Naive thymus-derived CD4-positive, alpha-beta T cell (primary cell): ENCODE data around the gene SLC4A11. TPM values are rescaled to one million over a fixed set of nuclear protein-coding genes. Genes with fewer than 3 reads are reported as not detected.

Experiments used
- ATAC-seq: fragments of 150-1000 bp; cut with Tn5 transposase; 2 replicates; pipeline ENCODE4 v1.10.0; 2021; ENCODE audit warnings: mild to moderate bottlenecking, moderate library complexity
- CTCF ChIA-PET: fragments of 350-600 bp; sonication (Branson Sonifier 250); formaldehyde crosslinking; loops from one replicate; lab custom pipeline; 2021; ENCODE audit warnings: antibody characterized with exemption; lab: Charles Lee
- POLR2A ChIA-PET: fragments of 350-600 bp; sonication (Branson Sonifier 250); formaldehyde crosslinking; loops from one replicate; lab custom pipeline; 2021; ENCODE audit warnings: antibody characterized with exemption, inconsistent platforms; lab: Charles Lee
- DNase-seq, 9 donors: peaks; one replicate each; pipeline versions ENCODE4 v3.0.0 to v3.0.0-alpha.2; 2020 to 2022; ENCODE audit warnings: mixed read lengths in 1 of 9
- H3K27ac ChIP-seq: one replicate; pipeline ENCODE4 v1.7.0; 2013; ENCODE audit warnings: mild to moderate bottlenecking, low read depth, low read length, moderate library complexity
- H3K27me3 ChIP-seq, 2 donors: one replicate each; pipeline ENCODE4 v1.7.0; 2013; ENCODE audit warnings: low read length in 2 of 2, mild to moderate bottlenecking in 2 of 2, moderate library complexity in 2 of 2; ENCODE audit not compliant: control insufficient read depth in 2 of 2, insufficient read depth in 2 of 2
- H3K36me3 ChIP-seq, 3 experiments: 1 replicate in 2 of 3; 2 replicates in 1 of 3; pipeline ENCODE4 v1.7.0; 2013; ENCODE audit warnings: low read length in 3 of 3, mild to moderate bottlenecking in 3 of 3, moderate library complexity in 1 of 3; ENCODE audit not compliant: insufficient read depth in 3 of 3, control insufficient read depth in 2 of 3
- H3K4me1 ChIP-seq, 2 donors: one replicate each; pipeline ENCODE4 v1.7.0; 2013; ENCODE audit warnings: low read length in 2 of 2, mild to moderate bottlenecking in 2 of 2, moderate library complexity in 1 of 2; ENCODE audit not compliant: control insufficient read depth in 2 of 2, insufficient read depth in 2 of 2
- H3K4me3 ChIP-seq: 2 replicates; pipeline ENCODE4 v1.7.0; 2013; ENCODE audit warnings: mild to moderate bottlenecking, low read length
- H3K9me3 ChIP-seq, 3 experiments: 1 replicate in 2 of 3; 2 replicates in 1 of 3; pipeline ENCODE4 v1.7.0; 2013; ENCODE audit warnings: low read length in 3 of 3; ENCODE audit not compliant: control insufficient read depth in 2 of 3
- H3K27ac Mint-ChIP-seq, 9 donors: one replicate each; pipeline ENCODE4 v1.8.0; 2020 to 2022; ENCODE audit warnings: mixed read lengths in 9 of 9, mild to moderate bottlenecking in 8 of 9, moderate library complexity in 5 of 9, inconsistent platforms in 2 of 9
- H3K27me3 Mint-ChIP-seq, 5 donors: one replicate each; pipeline ENCODE4 v1.8.0; 2021 to 2022; ENCODE audit warnings: mixed read lengths in 5 of 5, mild to moderate bottlenecking in 1 of 5
- H3K36me3 Mint-ChIP-seq, 5 donors: one replicate each; pipeline ENCODE4 v1.8.0; 2020 to 2022; ENCODE audit warnings: mixed read lengths in 5 of 5, mild to moderate bottlenecking in 3 of 5, inconsistent platforms in 1 of 5
- H3K4me1 Mint-ChIP-seq, 7 donors: one replicate each; pipeline ENCODE4 v1.8.0; 2020 to 2022; ENCODE audit warnings: mixed read lengths in 7 of 7, mild to moderate bottlenecking in 3 of 7, inconsistent platforms in 1 of 7
- H3K4me3 Mint-ChIP-seq, 10 donors: one replicate each; pipeline ENCODE4 v1.8.0; 2020 to 2022; ENCODE audit warnings: mild to moderate bottlenecking in 10 of 10, mixed read lengths in 10 of 10, moderate library complexity in 6 of 10, inconsistent platforms in 2 of 10
- H3K9me3 Mint-ChIP-seq, 11 donors: one replicate each; pipeline ENCODE4 v1.8.0; 2020 to 2022; ENCODE audit warnings: mixed read lengths in 11 of 11, mild to moderate bottlenecking in 4 of 11, inconsistent platforms in 1 of 11, moderate library complexity in 1 of 11
- intact Hi-C, 2 donors: fragments of 100-400 bp; cut with micrococcal nuclease; formaldehyde crosslinking; loops; one replicate each; pipeline ENCODE4 v1.15.1; 2023
- polyA plus RNA-seq, 2 donors: library from polyadenylated mRNA; unstranded; fragments of 300-500 nt; fragmentation: Illumina TruSeq; gene quantifications; one replicate each; pipeline ENCODE4 v1.2.3, GENCODE V29; 2021
- total RNA-seq, 6 experiments: library from RNA in 5 of 6; stranded (reverse) in 5 of 6; gene quantifications; 1 replicate in 5 of 6; 2 replicates in 1 of 6; pipeline ENCODE4 v1.2.3 and lab custom pipeline; 2021 to 2026

The SLC4A11 gene
- total and polyA plus RNA-seq, 7 experiments from 2014 or later, result 0.19 to 1.5 (median 0.93) TPM; not detected in 3

GRCh38 chr20:3177746-3178485 is 61.1 kb downstream of the SLC4A11 start:
- no peak for DNase-seq
- Mint-ChIP-seq H3K4me1 (peaks cover 7 to 17% (median 11%) of the 10 kb centered on the region in 7 donors), H3K9me3 (no peaks in the 10 kb centered on the region)

More at GRCh38 chr20:3177746-3178485, 61.1 kb downstream of the SLC4A11 start:
- Mint-ChIP-seq H3K4me3 (no peak overlapping the region), H3K27me3 (peaks cover 0 to 26% (median 13%) of the 10 kb centered on the region in 5 donors), H3K27ac (no peak overlapping the region), H3K36me3 (peaks cover 0 to 2% (median 0%) of the 10 kb centered on the region in 5 donors)
- Histone ChIP-seq H3K27me3 (peaks cover 0 to 5% of the 10 kb centered on the region in 2 donors), H3K36me3 (no peaks in the 10 kb centered on the region), H3K9me3 (no peaks in the 10 kb centered on the region), H3K4me1 (peaks cover 0 to 8% of the 10 kb centered on the region in 2 donors), H3K4me3 (no peak overlapping the region), H3K27ac (no peak overlapping the region)
- intact Hi-C loops, result no loop called here
- ATAC-seq, result no peak
- CTCF ChIA-PET, result no interaction called here
- POLR2A ChIA-PET, result no interaction called here

Other genes starting within 250 kb of the SLC4A11 start
- 1 to 10 TPM in 4 of 5 experiments, under 1 TPM in 1; 0.88 to 2.9 (median 1.4) TPM for gene GNRH2, start 195.6 kb downstream of the SLC4A11 start, total RNA-seq
- gene GNRH2, start 195.6 kb downstream of the SLC4A11 start, polyA plus RNA-seq, result not detected
- gene MRPS26, start 193.1 kb downstream of the SLC4A11 start, total RNA-seq, result 10 to 100 TPM; 22.2 to 41.6 (median 29.5) TPM
- gene MRPS26, start 193.1 kb downstream of the SLC4A11 start, polyA plus RNA-seq, result 10 to 100 TPM; 71.6 to 94.2 TPM
- 1 to 10 TPM in 2 of 5 experiments, not detected in 3; 1.8 to 2.3 TPM for gene OXT, start 167.6 kb downstream of the SLC4A11 start, total RNA-seq
- gene OXT, start 167.6 kb downstream of the SLC4A11 start, polyA plus RNA-seq, result 1 to 10 TPM; 1.2 to 1.4 TPM
- gene AVP, start 154.5 kb downstream of the SLC4A11 start, total RNA-seq, result under 1 TPM in 1 of 5 experiments, not detected in 4; 0.89 TPM
- not detected for gene AVP, start 154.5 kb downstream of the SLC4A11 start, polyA plus RNA-seq
- gene FASTKD5, start 79.3 kb downstream of the SLC4A11 start, total RNA-seq, result 10 to 100 TPM; 24.5 to 41.9 (median 30.6) TPM
- 10 to 100 TPM; 21.2 to 26.3 TPM for gene FASTKD5, start 79.3 kb downstream of the SLC4A11 start, polyA plus RNA-seq
- gene UBOX5, start 79.3 kb downstream of the SLC4A11 start, total RNA-seq, result 10 to 100 TPM in 2 of 5 experiments, 1 to 10 TPM in 3; 8.3 to 13.8 (median 9.5) TPM
- 1 to 10 TPM; 5.8 to 8.7 TPM for gene UBOX5, start 79.3 kb downstream of the SLC4A11 start, polyA plus RNA-seq
- 10 to 100 TPM in 4 of 5 experiments, under 1 TPM in 1; 0.73 to 34.6 (median 22.0) TPM for gene LZTS3, start 65.6 kb downstream of the SLC4A11 start, total RNA-seq
- 1 to 10 TPM; 4.4 to 4.8 TPM for gene LZTS3, start 65.6 kb downstream of the SLC4A11 start, polyA plus RNA-seq
- 10 to 100 TPM; 39.4 to 60.3 (median 46.6) TPM for gene DDRGK1, start 34.5 kb downstream of the SLC4A11 start, total RNA-seq
- 10 to 100 TPM; 40.6 to 58.0 TPM for gene DDRGK1, start 34.5 kb downstream of the SLC4A11 start, polyA plus RNA-seq
- gene ITPA, start 29.7 kb downstream of the SLC4A11 start, total RNA-seq, result 10 to 100 TPM; 37.7 to 71.2 (median 43.5) TPM
- 10 to 100 TPM; 50.1 to 62.3 TPM for gene ITPA, start 29.7 kb downstream of the SLC4A11 start, polyA plus RNA-seq
- gene DNAAF9, start 168.5 kb upstream of the SLC4A11 start, total RNA-seq, result 1 to 10 TPM; 2.4 to 8.8 (median 3.5) TPM
- 1 to 10 TPM in 1 of 2 donors, under 1 TPM in 1; 0.71 to 1.1 TPM for gene DNAAF9, start 168.5 kb upstream of the SLC4A11 start, polyA plus RNA-seq
- 10 to 100 TPM; 12.4 to 17.5 (median 13.0) TPM for gene ATRN, start 231.8 kb upstream of the SLC4A11 start, total RNA-seq
- gene ATRN, start 231.8 kb upstream of the SLC4A11 start, polyA plus RNA-seq, result 1 to 10 TPM; 9.2 to 9.5 TPM